K562 (cell line): ENCODE data around the gene CDC26. TPM values are rescaled to one million over a fixed set of nuclear protein-coding genes. Genes with fewer than 3 reads are reported as not detected.

Experiments
- ATAC-seq: fragments of 200-7000 bp; cut with Tn5 transposase; 3 replicates; pipeline ENCODE4 v1.9.1; 2020; ENCODE audit warnings: moderate library complexity
- BruUV-seq: library from RNA; stranded (reverse); fragments of 400-500 nt; replicated peaks from 2 replicates; lab custom pipeline; 2021; lab: Mats Ljungman, UMichigan
- CTCF ChIA-PET: fragments of 300-600 bp; formaldehyde crosslinking; extraction: SDS; loops from one replicate; lab custom pipeline; 2021; ENCODE audit warnings: low intra/inter-chr PET ratio; lab: Yijun Ruan, JAX
- POLR2A ChIA-PET: fragments of 300-600, 350-650 bp; sonication (Branson Sonifier 250); formaldehyde crosslinking; extraction: SDS; loops from one replicate; lab custom pipeline; 2021; ENCODE audit warnings: antibody characterized with exemption, inconsistent platforms; lab: Yijun Ruan, JAX
- DNase-seq, 4 experiments: peaks; one replicate each; pipeline versions ENCODE4 v3.0.0 to v3.0.0-alpha.2; 2011 to 2018; ENCODE audit warnings: low spot score in 3 of 4, mixed read lengths in 3 of 4; ENCODE audit errors: extremely low read depth in 1 of 4
- FAIRE-seq: peaks from 2 replicates; lab custom pipeline; 2011; peaks lifted over from hg19 to GRCh38; lab: Jason Lieb, UNC
- H2AFZ ChIP-seq: 2 replicates; pipeline ENCODE4 v1.6.0; 2011; ENCODE audit warnings: low read depth, low read length, control low read depth, inconsistent platforms
- H3K27ac ChIP-seq: fragments of 200-600 bp; 3 replicates; pipeline ENCODE4 v1.8.0; 2011; ENCODE audit warnings: low read depth, mild to moderate bottlenecking, control low read depth, inconsistent platforms, low read length, moderate library complexity, mixed read lengths; ENCODE audit errors: extremely low read depth
- H3K27me3 ChIP-seq, 2 experiments: fragments of 300-600 bp in 1 of 2; 2 replicates in 1 of 2; 3 replicates in 1 of 2; pipeline versions ENCODE4 v1.6.0 to v1.8.0; 2011; ENCODE audit warnings: inconsistent platforms in 2 of 2, low read length in 2 of 2, mild to moderate bottlenecking in 1 of 2, mixed read lengths in 1 of 2, moderate library complexity in 1 of 2; ENCODE audit not compliant: control insufficient read depth in 2 of 2, insufficient read depth in 2 of 2
- H3K36me3 ChIP-seq: fragments of 300-600 bp; 3 replicates; pipeline ENCODE4 v1.8.0; 2011; ENCODE audit warnings: mild to moderate bottlenecking, low read length, inconsistent platforms; ENCODE audit not compliant: control insufficient read depth, insufficient read depth
- H3K4me1 ChIP-seq, 2 experiments: fragments of 200-600 bp in 1 of 2; replicated peaks in 1 of 2; 2 replicates in 1 of 2; 3 replicates in 1 of 2; pipeline versions ENCODE4 v1.5.1 to v1.8.0; 2011; ENCODE audit warnings: inconsistent platforms in 2 of 2, low read length in 2 of 2, mild to moderate bottlenecking in 1 of 2, mixed read lengths in 1 of 2, moderate library complexity in 1 of 2; ENCODE audit not compliant: control insufficient read depth in 2 of 2, insufficient read depth in 2 of 2
- H3K4me2 ChIP-seq: 2 replicates; pipeline ENCODE4 v1.6.1; 2011; ENCODE audit warnings: low read length, control low read depth, inconsistent platforms, mixed read lengths; ENCODE audit not compliant: insufficient read depth
- H3K4me3 ChIP-seq: fragments of 200-600 bp; sonication (generic), shearing (Covaris generic); 2 replicates; pipeline ENCODE4 v1.5.1; 2016; ENCODE audit warnings: control low read depth, inconsistent platforms
- H3K79me2 ChIP-seq: fragments of 200-600 bp; 3 replicates; pipeline ENCODE4 v1.8.0; 2011; ENCODE audit warnings: low read length, inconsistent platforms; ENCODE audit not compliant: control insufficient read depth, insufficient read depth
- H3K9ac ChIP-seq, 2 experiments: 2 replicates each; pipeline versions ENCODE4 v1.6.0 to v1.6.1; 2011; ENCODE audit warnings: low read depth in 2 of 2, low read length in 2 of 2, control low read depth in 1 of 2, inconsistent platforms in 1 of 2, mild to moderate bottlenecking in 1 of 2, mixed read lengths in 1 of 2; ENCODE audit not compliant: insufficient read depth in 1 of 2
- H3K9me1 ChIP-seq: one replicate; pipeline ENCODE4 v1.6.0; 2011; ENCODE audit warnings: inconsistent platforms, mild to moderate bottlenecking, low read length, moderate library complexity; ENCODE audit not compliant: control insufficient read depth, insufficient read depth
- H3K9me3 ChIP-seq: replicated peaks from 2 replicates; pipeline ENCODE4 v1.5.1; 2011; ENCODE audit warnings: low read depth, low read length, inconsistent platforms; ENCODE audit not compliant: control insufficient read depth, insufficient read depth
- H4K20me1 ChIP-seq: replicated peaks from 2 replicates; pipeline ENCODE4 v1.6.1; 2011; ENCODE audit warnings: low read length, inconsistent platforms, mixed read lengths; ENCODE audit not compliant: control insufficient read depth, insufficient read depth
- BMI1 ChIP-seq: fragments of 150-350 bp; IDR thresholded peaks from 2 replicates; pipeline ENCODE4 v1.6.1; 2014; ENCODE audit warnings: low read length
- CBX1 ChIP-seq: sonication (generic); IDR thresholded peaks from 2 replicates; pipeline ENCODE4 v1.6.1; 2016; ENCODE audit warnings: antibody characterized with exemption, low read depth, mild to moderate bottlenecking
- CHD4 ChIP-seq: fragments of 200-600 bp; sonication (generic); IDR thresholded peaks from 3 replicates; pipeline ENCODE4 v1.6.1; 2012; ENCODE audit warnings: low read depth, mild to moderate bottlenecking, mixed read lengths, low read length, inconsistent platforms; ENCODE audit not compliant: insufficient read depth, insufficient replicate concordance, poor library complexity, severe bottlenecking
- ELK1 ChIP-seq: sonication (generic); formaldehyde crosslinking; IDR thresholded peaks from 2 replicates; pipeline ENCODE4 v1.8.1; 2022; ENCODE audit warnings: missing genetic modification reagents
- GTF2F1 ChIP-seq: IDR thresholded peaks from 2 replicates; pipeline ENCODE4 v1.6.1; 2011; ENCODE audit warnings: low read depth, low read length, improper control_type of control experiment
- HMG20A ChIP-seq: fragments of 450-650 bp; formaldehyde crosslinking; conservative IDR thresholded peaks from 2 replicates; pipeline ENCODE4 v1.4.0; 2020; ENCODE audit warnings: mild to moderate bottlenecking, mixed read lengths
- HSF4 ChIP-seq: fragments of 250-450 bp; sonication (Bioruptor Pico); IDR thresholded peaks from 2 replicates; pipeline ENCODE4 v2.1.2; 2022; ENCODE audit warnings: mild to moderate bottlenecking, moderate library complexity, borderline replicate concordance
- ILF3 ChIP-seq: fragments of 450-650 bp; IDR thresholded peaks from 2 replicates; pipeline ENCODE4 v1.6.1; 2018; ENCODE audit warnings: antibody characterized with exemption, mild to moderate bottlenecking, moderate library complexity, borderline replicate concordance
- NCOR1 ChIP-seq: fragments of 450-650 bp; IDR thresholded peaks from 2 replicates; pipeline ENCODE4 v1.6.1; 2016; ENCODE audit warnings: mild to moderate bottlenecking, moderate library complexity
- RBM15 ChIP-seq: fragments of 200-400 bp; formaldehyde crosslinking; IDR thresholded peaks from 2 replicates; pipeline ENCODE4 v1.6.1; 2018; ENCODE audit warnings: mild to moderate bottlenecking, low read length, moderate library complexity; ENCODE audit not compliant: insufficient read depth
- RUNX1 ChIP-seq: sonication (generic); IDR thresholded peaks from 2 replicates; pipeline ENCODE4 v1.6.1; 2016; ENCODE audit warnings: antibody characterized with exemption, low read depth
- SMARCE1 ChIP-seq: fragments of 450-650 bp; IDR thresholded peaks from 2 replicates; pipeline ENCODE4 v1.7.1; 2016; ENCODE audit warnings: mild to moderate bottlenecking
- SMC3 ChIP-seq: conservative IDR thresholded peaks from 2 replicates; pipeline ENCODE4 v1.6.1; 2011; ENCODE audit warnings: low read depth, low read length, improper control_type of control experiment; ENCODE audit not compliant: insufficient read depth
- TAF9B ChIP-seq: fragments of 450-650 bp; IDR thresholded peaks from 2 replicates; pipeline ENCODE4 v1.6.1; 2018; ENCODE audit warnings: mild to moderate bottlenecking; ENCODE audit not compliant: partially characterized antibody
- XRCC3 ChIP-seq: fragments of 450-650 bp; IDR thresholded peaks from 2 replicates; pipeline ENCODE4 v1.6.1; 2017; ENCODE audit warnings: mild to moderate bottlenecking, moderate library complexity
- ZNF239 ChIP-seq: fragments of 250-450 bp; sonication (Bioruptor Pico); IDR thresholded peaks from 2 replicates; pipeline ENCODE4 v1.4.0; 2020; ENCODE audit warnings: mild to moderate bottlenecking
- ZNF511 ChIP-seq: sonication (generic); formaldehyde crosslinking; IDR thresholded peaks from 2 replicates; pipeline ENCODE4 v1.8.0; 2022; ENCODE audit warnings: mild to moderate bottlenecking, missing genetic modification reagents
- ZNF655 ChIP-seq: fragments of 250-450 bp; sonication (Bioruptor Pico); IDR thresholded peaks from 2 replicates; pipeline ENCODE4 v1.5.0; 2021
- ZNF764 ChIP-seq: fragments of 250-450 bp; sonication (Bioruptor Pico); IDR thresholded peaks from 2 replicates; pipeline ENCODE4 v1.4.0; 2020; ENCODE audit warnings: low read depth, mild to moderate bottlenecking, moderate library complexity
- WGBS: fragments of 100-300 bp; shearing (Covaris generic); methylation state at CpG from one replicate; pipeline ENCODE4 v1.1.6; 2016; ENCODE audit warnings: low coverage, mixed read lengths; ENCODE audit not compliant: insufficient coverage; ENCODE audit errors: missing lambda C conversion rate; 5-methylcytosine and 5-hydroxymethylcytosine counted together
- in situ Hi-C: fragments of 300-500 bp; cut with MboI; formaldehyde crosslinking; loops from 4 replicates; pipeline ENCODE4 v1.15.0; 2018; ENCODE audit warnings: inconsistent platforms, mixed read lengths
- intact Hi-C: fragments of 100-400 bp; cut with micrococcal nuclease; formaldehyde crosslinking; loops from 2 replicates; pipeline ENCODE4 v1.14.2; 2022
- polyA plus RNA-seq, 8 experiments: library from polyadenylated mRNA; depleted of rRNA in 4 of 8; stranded (reverse) in 5 of 8; unstranded in 3 of 8; fragments of >200 nt; fragmentation: Nextera tagmentation in 2 of 8; fragmentation: Illumina TruSeq in 1 of 8; extraction: Ambion mirVana in 2 of 8; extraction: Trizol in 1 of 8; gene quantifications; 2 replicates each; pipeline versions ENCODE4 v1.2.1 to v1.2.3, GENCODE V29; 2011 to 2014; ENCODE audit warnings: inconsistent platforms in 1 of 8, missing spikeins in 1 of 8
- total RNA-seq, 7 experiments: library from RNA; depleted of rRNA in 6 of 7; stranded (reverse); fragments of >200 nt in 6 of 7; fragmentation: Illumina TruSeq in 2 of 7; extraction: Trizol in 2 of 7; gene quantifications; 2 replicates each; pipeline versions ENCODE4 v1.2.1 to v1.2.3, GENCODE V29; 2011 to 2021; ENCODE audit warnings: low replicate concordance in 1 of 7

Gene CDC26
- total and polyA plus RNA-seq, 9 of the 15 experiments (the other 6 are each of a cell fraction or from before 2014, with no cell fraction given) = 33.0 to 147 (median 60.0) TPM

GRCh38 chr9:113299800-113300292, 24.5 kb upstream of the CDC26 start:
- Histone ChIP-seq H3K27ac (no peak overlapping the region), H3K9ac (peak overlapping the region in 1 of 2 experiments; percentile 3; a peak in 1 of 4 replicates), H3K4me1 (peaks cover 19 to 21% of the 10 kb centered on the region in 2 experiments; a peak in 4 of 5 replicates), H4K20me1 (0 out of 2 replicates have a peak, but pooled peaks cover 1% of the 10 kb centered on the region), H3K4me3 (no peak overlapping the region), H3K4me2 (peak overlapping the region; percentile 70), H2AFZ (peak overlapping the region; percentile 71), H3K9me1 (no peaks in the 10 kb centered on the region), H3K79me2 (no peaks in the 10 kb centered on the region), H3K9me3 (no peaks in the 10 kb centered on the region), H3K27me3 (peaks cover 15 to 29% of the 10 kb centered on the region in 2 experiments), H3K36me3 (no peaks in the 10 kb centered on the region)
- CTCF ChIA-PET = no interaction called here
- POLR2A ChIA-PET = interaction anchor here (0.7 to 1.5 kb wide), 7 partner anchors 10 to 283 kb away, joined by 3 to 6 read pairs (median 3); partner anchors contain the start of genes C9orf43 and POLE3
- DNase-seq (peak; percentile 22 to 80 (median 42)), ATAC-seq (peak; percentile 70), FAIRE-seq (peak; percentile 23)
- WGBS = 0% methylated on average over 8 of the region's 8 CpGs
- BruUV-seq = no TSS peak
- intact Hi-C loops = loop anchor here (10.0 kb wide), 1 partner anchor 355 kb away; no protein-coding TSS in a partner anchor
- in situ Hi-C loops = loop anchor here (5.0 to 10.0 kb wide), 2 partner anchors 107 to 355 kb away; no protein-coding TSS in a partner anchor
- TF ChIP-seq SMC3 (no peak), HMG20A (CRISPR knock-in tag) (no peak), SMARCE1 (peak; percentile 59; the same call in 1 of the 2 replicates), CBX1 (no peak), ZNF511 (CRISPR knock-in tag) (no peak), ELK1 (no peak), ZNF239 (CRISPR knock-in tag) (no peak), ZNF655 (CRISPR knock-in tag) (no peak), CHD4 (no peak), RBM15 (no peak), XRCC3 (no peak), HSF4 (CRISPR knock-in tag) (no peak), TAF9B (no peak), NCOR1 (no peak), GTF2F1 (no peak), ILF3 (no peak), ZNF764 (no peak), BMI1 (no peak), RUNX1 (no peak)
